Aorta (tissue), 5 donors: ENCODE results near the gene TTLL3. TPM values are rescaled to one million over a fixed set of nuclear protein-coding genes. Genes with fewer than 3 reads are reported as not detected.

Experiments
- ATAC-seq: fragments of 200-7000 bp; cut with Tn5 transposase; one replicate; pipeline ENCODE4 v1.9.1; 2022; ENCODE audit warnings: moderate library complexity; ENCODE audit not compliant: low FRiP score
- DNase-seq, 2 donors: peaks; one replicate each; pipeline ENCODE4 v3.0.0-alpha.2; 2020
- H3K27ac ChIP-seq, 2 donors: one replicate each; pipeline ENCODE4 v1.5.1; 2013; ENCODE audit warnings: low read length in 2 of 2, mild to moderate bottlenecking in 2 of 2, moderate library complexity in 2 of 2, control low read depth in 1 of 2, inconsistent platforms in 1 of 2, low read depth in 1 of 2
- H3K27me3 ChIP-seq, 2 donors: one replicate each; pipeline ENCODE4 v1.6.1; 2013; ENCODE audit warnings: control low read depth in 1 of 2, low read length in 1 of 2, mild to moderate bottlenecking in 1 of 2, moderate library complexity in 1 of 2; ENCODE audit not compliant: insufficient read depth in 2 of 2, control insufficient read depth in 1 of 2
- H3K36me3 ChIP-seq, 2 donors: one replicate each; pipeline ENCODE4 v1.6.1; 2013; ENCODE audit warnings: control low read depth in 1 of 2, low read length in 1 of 2, mild to moderate bottlenecking in 1 of 2; ENCODE audit not compliant: insufficient read depth in 2 of 2, control insufficient read depth in 1 of 2
- H3K4me1 ChIP-seq, 2 donors: one replicate each; pipeline ENCODE4 v1.6.1; 2013; ENCODE audit warnings: low read length in 2 of 2, control low read depth in 1 of 2, mild to moderate bottlenecking in 1 of 2, moderate library complexity in 1 of 2; ENCODE audit not compliant: insufficient read depth in 2 of 2, control insufficient read depth in 1 of 2
- H3K4me3 ChIP-seq, 2 donors: one replicate each; pipeline ENCODE4 v1.5.1; 2013; ENCODE audit warnings: low read length in 2 of 2, control low read depth in 1 of 2, mild to moderate bottlenecking in 1 of 2
- H3K9me3 ChIP-seq: one replicate; pipeline ENCODE4 v1.6.1; 2013; ENCODE audit warnings: mild to moderate bottlenecking, low read length; ENCODE audit not compliant: control insufficient read depth
- WGBS, 2 donors: extraction: QIAGEN DNeasy Blood & Tissue Kit; methylation state at CpG; one replicate each; pipeline ENCODE4 v1.1.7; 2013; 5-methylcytosine and 5-hydroxymethylcytosine counted together
- intact Hi-C, 2 donors: fragments of 100-400 bp; cut with DNase I; formaldehyde crosslinking; loops; one replicate each; pipeline versions ENCODE4 v1.14.2 to v1.15.0; 2022
- polyA plus RNA-seq, 2 donors: library from polyadenylated mRNA; stranded (reverse); fragments of 200-250 nt; gene quantifications; one replicate each; pipeline ENCODE4 v1.2.3, GENCODE V29; 2013
- total RNA-seq, 2 donors: library from RNA; stranded (reverse); fragmentation: NEBNext Ultra II Directional; extraction: Animal tissue kit (Norgen Biotek cat#: 25700); gene quantifications; one replicate each; pipeline ENCODE4 v1.2.1, GENCODE V29; 2021
- donor health status: healthy with polysubstance abuse.
- donor health status: Bipolar disorder and iron deficiency.
- donor health status: DM: no; HTN: no; CAD: no.
- donor health status: DM: no; HTN: no; CAD: no.
- donor health status: DM: yes; HTN: yes; CAD: no.

Gene TTLL3
- total and polyA plus RNA-seq, 4 donors = 12.3 to 120 (median 74.3) TPM

- Histone ChIP-seq H3K9me3 (no peaks in the 10 kb centered on the region), H3K27ac (no peak overlapping the region), H3K27me3 (no peaks in the 10 kb centered on the region), H3K36me3 (peaks cover 0 to 5% of the 10 kb centered on the region in 2 donors), H3K4me3 (no peak overlapping the region), H3K4me1 (no peaks in the 10 kb centered on the region)
- 95% methylated on average over 11 of the region's 11 CpGs for WGBS, 2 donors
- intact Hi-C loops = loop anchor here (5.0 kb wide), 1 partner anchor 42 kb away; no protein-coding TSS in a partner anchor
- ATAC-seq (no peak), DNase-seq (peak in 1 of 2 donors; percentile 38)
Measured at GRCh38 chr3:9794400-9794799, 15.7 kb upstream of the TTLL3 start.

- no peak for ATAC-seq
- Histone ChIP-seq H3K36me3 (peaks cover 4 to 6% of the 10 kb centered on the region in 2 donors), H3K9me3 (no peaks in the 10 kb centered on the region), H3K4me1 (no peaks in the 10 kb centered on the region), H3K27ac (no peak overlapping the region), H3K27me3 (no peaks in the 10 kb centered on the region), H3K4me3 (no peak overlapping the region)
- DNase-seq = peak in 1 of 2 donors; percentile 17
- intact Hi-C loops = no loop called here
- 83 to 84% methylated on average over 5 of the region's 5 CpGs for WGBS, 2 donors
Measured at GRCh38 chr3:9795207-9795606, 14.9 kb upstream of the TTLL3 start.

- Histone ChIP-seq H3K27me3 (no peaks in the 10 kb centered on the region), H3K36me3 (peaks cover 4 to 13% of the 10 kb centered on the region in 2 donors), H3K9me3 (no peaks in the 10 kb centered on the region), H3K4me3 (no peak overlapping the region), H3K27ac (no peak overlapping the region), H3K4me1 (no peaks in the 10 kb centered on the region)
- peak in 1 of 2 donors; percentile 54 for DNase-seq
- no peak for ATAC-seq
- 89% methylated on average over 12 of the region's 12 CpGs for WGBS, 2 donors
- intact Hi-C loops = no loop called here
Measured at GRCh38 chr3:9797196-9797945, 12.7 kb upstream of the TTLL3 start.

GRCh38 chr3:9800529-9800928 is 9.5 kb upstream of the TTLL3 start:
- Histone ChIP-seq H3K4me3 (no peak overlapping the region), H3K27ac (no peak overlapping the region), H3K4me1 (no peaks in the 10 kb centered on the region), H3K27me3 (no peaks in the 10 kb centered on the region), H3K36me3 (peaks cover 20 to 28% of the 10 kb centered on the region in 2 donors), H3K9me3 (no peaks in the 10 kb centered on the region)
- DNase-seq = peak in 1 of 2 donors; percentile 14
- 85 to 87% methylated on average over 5 of the region's 5 CpGs for WGBS, 2 donors
- no peak for ATAC-seq
- intact Hi-C loops = no loop called here

GRCh38 chr3:9803494-9803893 is 6.6 kb upstream of the TTLL3 start:
- ATAC-seq (no peak), DNase-seq (peak in 1 of 2 donors; percentile 21)
- intact Hi-C loops = no loop called here
- peaks cover 25 to 29% of the 10 kb centered on the region in 2 donors for H3K36me3 ChIP-seq
- no peak overlapping the region for H3K4me3 ChIP-seq
- no peak overlapping the region for H3K27ac ChIP-seq
- no peaks in the 10 kb centered on the region for H3K4me1 ChIP-seq
- WGBS, 2 donors = 87 to 92% methylated on average over 1 of the region's 1 CpG
- H3K9me3 ChIP-seq = no peaks in the 10 kb centered on the region
- H3K27me3 ChIP-seq = no peaks in the 10 kb centered on the region

- intact Hi-C loops = no loop called here
- Histone ChIP-seq H3K27ac (no peak overlapping the region), H3K4me1 (no peaks in the 10 kb centered on the region), H3K9me3 (no peaks in the 10 kb centered on the region), H3K4me3 (no peak overlapping the region), H3K36me3 (peaks cover 20 to 26% of the 10 kb centered on the region in 2 donors), H3K27me3 (no peaks in the 10 kb centered on the region)
- ATAC-seq (no peak), DNase-seq (no peak)
- WGBS, 2 donors = 84 to 85% methylated on average over 5 of the region's 5 CpGs
Measured at GRCh38 chr3:9804996-9805395, 5.1 kb upstream of the TTLL3 start.

GRCh38 chr3:9806137-9806536 is 3.9 kb upstream of the TTLL3 start:
- Histone ChIP-seq H3K9me3 (no peaks in the 10 kb centered on the region), H3K27me3 (no peaks in the 10 kb centered on the region), H3K36me3 (peaks cover 20 to 24% of the 10 kb centered on the region in 2 donors), H3K4me1 (no peaks in the 10 kb centered on the region), H3K27ac (no peak overlapping the region), H3K4me3 (no peak overlapping the region)
- peak in 1 of 2 donors; percentile 74 for DNase-seq
- WGBS, 2 donors = 86 to 87% methylated on average over 12 of the region's 12 CpGs
- intact Hi-C loops = no loop called here
- no peak for ATAC-seq

- 87 to 94% methylated on average over 7 of the region's 7 CpGs for WGBS, 2 donors
- Histone ChIP-seq H3K4me3 (no peak overlapping the region), H3K36me3 (peaks cover 20% of the 10 kb centered on the region in 2 donors), H3K9me3 (no peaks in the 10 kb centered on the region), H3K27ac (no peak overlapping the region), H3K4me1 (no peaks in the 10 kb centered on the region), H3K27me3 (no peaks in the 10 kb centered on the region)
- peak in 1 of 2 donors; percentile 41 for DNase-seq
- intact Hi-C loops = no loop called here
- no peak for ATAC-seq
Measured at GRCh38 chr3:9806688-9807589, 3.1 kb upstream of the TTLL3 start.
